GM12874 (cell line): ENCODE measurements around the gene NFIB.

Experiments used
- CTCF ChIP-seq: IDR thresholded peaks from 2 replicates; pipeline ENCODE4 v1.5.1; 2011; ENCODE audit warnings: low read depth, mild to moderate bottlenecking, control low read depth, low read length, moderate library complexity; ENCODE audit not compliant: insufficient read depth

The NFIB gene

DNA sequence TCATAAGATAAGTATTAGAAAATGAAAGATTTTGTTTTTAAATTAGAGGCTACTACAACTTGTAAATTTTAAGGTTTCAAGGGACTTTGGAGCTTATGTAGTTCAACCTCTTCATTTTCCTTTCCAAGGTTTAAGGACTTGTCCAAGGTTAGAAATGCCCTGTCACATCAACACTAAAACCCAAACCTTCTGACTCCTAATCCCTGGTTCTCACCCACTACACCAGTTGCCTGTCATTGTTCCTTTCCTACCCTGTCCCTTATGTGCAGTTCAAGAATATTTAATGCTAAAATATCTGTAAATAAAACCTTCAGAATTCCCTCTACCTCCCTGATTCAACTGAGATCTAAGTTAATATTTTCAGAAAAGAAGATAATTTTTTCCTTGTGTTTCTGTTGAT lies 206.4 kb downstream of the NFIB start:
- TF ChIP-seq CTCF: no peak

DNA sequence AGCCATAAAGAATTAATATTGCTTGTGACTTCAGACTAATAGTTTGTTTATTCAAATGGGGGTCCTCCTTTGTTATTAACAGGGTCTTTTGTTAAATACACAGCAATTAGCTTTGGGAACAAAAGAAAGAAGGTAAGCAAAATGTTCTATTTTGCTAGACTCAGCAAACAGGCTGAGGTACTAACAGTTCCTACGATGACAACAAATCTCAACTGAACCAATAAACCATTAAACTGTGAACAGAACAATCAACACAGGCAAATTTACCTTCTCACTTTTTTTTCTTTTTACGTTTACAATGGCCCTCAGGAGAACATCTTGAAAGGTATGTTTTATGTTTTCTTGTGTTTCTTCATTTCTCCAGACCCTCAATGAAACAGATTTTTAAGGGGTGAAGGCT lies 207.2 kb downstream of the NFIB start:
- TF ChIP-seq CTCF: no peak

- TF ChIP-seq CTCF: no peak
Observed at GRCh38 chr9:14104496-14104895, 209.4 kb downstream of the NFIB start.

DNA sequence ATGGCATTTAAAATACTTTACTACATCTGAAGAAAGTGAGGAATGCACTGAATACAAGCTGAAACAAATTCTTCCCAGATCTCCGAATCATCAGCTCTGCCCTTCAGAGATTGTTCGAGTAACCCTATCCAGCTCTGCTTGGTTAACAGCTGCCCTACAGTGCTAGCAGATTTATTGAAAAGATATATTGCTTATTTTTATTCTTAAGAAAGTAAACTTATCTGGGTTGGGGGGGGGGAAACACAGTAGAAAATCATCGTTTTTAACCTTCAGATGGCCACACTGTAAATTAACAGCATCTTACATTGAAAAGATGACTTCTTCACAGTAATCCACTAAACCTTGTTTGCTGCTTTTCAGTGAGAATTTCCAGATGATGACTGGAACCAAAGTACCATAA lies 210.8 kb downstream of the NFIB start:
- TF ChIP-seq CTCF: no peak

GRCh38 chr9:14099737-14100136 lies 214.2 kb downstream of the NFIB start:
- no peak for TF ChIP-seq CTCF

GRCh38 chr9:14098486-14099180 lies 215.3 kb downstream of the NFIB start:
- no peak for TF ChIP-seq CTCF

DNA sequence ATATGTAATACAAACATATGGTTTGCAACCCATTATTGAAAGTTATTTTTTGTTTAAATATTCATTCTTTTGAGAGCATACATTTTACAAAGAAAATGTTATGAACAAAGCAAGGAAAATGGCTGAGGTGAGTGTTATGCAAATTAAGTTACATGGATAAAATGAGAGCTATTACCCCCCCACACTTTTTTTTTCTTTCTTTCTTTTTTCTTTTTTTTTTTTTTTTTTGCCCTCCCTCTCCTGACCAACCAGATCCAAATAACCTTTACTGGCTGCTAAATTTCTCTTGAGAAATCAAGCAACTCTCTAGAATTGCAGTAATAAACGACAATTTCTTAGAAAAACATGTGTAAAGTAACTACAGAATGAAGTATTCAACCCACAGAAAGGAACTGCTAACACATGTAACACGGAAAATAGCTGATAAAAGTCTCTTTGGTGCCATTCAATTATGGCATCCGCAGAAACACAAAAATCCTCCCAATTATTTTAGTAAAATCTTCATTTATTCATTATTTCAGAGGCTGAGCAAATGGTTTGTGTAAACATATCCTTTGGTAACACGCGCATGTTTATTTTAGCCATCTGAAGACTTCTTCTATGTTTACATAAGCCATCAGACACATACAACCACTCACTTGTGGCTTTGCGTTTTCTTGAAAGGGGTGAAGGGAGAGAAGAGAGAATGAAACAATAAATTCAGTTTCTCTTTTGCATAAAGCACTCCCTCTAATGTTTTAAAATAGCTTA lies 216.1 kb downstream of the NFIB start:
- TF ChIP-seq CTCF: no peak
